Activated CD8-positive, alpha-beta T cell treated with anti-CD3 and anti-CD28 coated beads for 36 hours (primary cell): ENCODE data around the gene UNC45A. TPM values are rescaled to one million over a fixed set of nuclear protein-coding genes. Genes with fewer than 3 reads are reported as not detected.

Experiments used
- ATAC-seq: fragments of 200-7000 bp; cut with Tn5 transposase; one replicate; pipeline ENCODE4 v1.10.0; 2021; ENCODE audit warnings: mild to moderate bottlenecking, moderate library complexity
- CTCF ChIA-PET: fragments of 350-600 bp; sonication (Branson Sonifier 250); formaldehyde crosslinking; loops from one replicate; lab custom pipeline; 2021; ENCODE audit warnings: antibody characterized with exemption; lab: Charles Lee
- POLR2A ChIA-PET: fragments of 350-600 bp; sonication (Branson Sonifier 250); formaldehyde crosslinking; loops from one replicate; lab custom pipeline; 2021; ENCODE audit warnings: antibody characterized with exemption; lab: Charles Lee
- DNase-seq: peaks from one replicate; pipeline ENCODE4 v3.0.0-alpha.2; 2020
- H3K27ac Mint-ChIP-seq: one replicate; pipeline ENCODE4 v1.8.0; 2021; ENCODE audit warnings: mild to moderate bottlenecking, mixed read lengths
- H3K27me3 Mint-ChIP-seq: one replicate; pipeline ENCODE4 v1.8.0; 2021; ENCODE audit warnings: mixed read lengths
- H3K36me3 Mint-ChIP-seq: one replicate; pipeline ENCODE4 v1.8.0; 2021; ENCODE audit warnings: low read depth, mixed read lengths
- H3K4me1 Mint-ChIP-seq: one replicate; pipeline ENCODE4 v1.8.0; 2021; ENCODE audit warnings: low read depth, mixed read lengths
- H3K4me3 Mint-ChIP-seq: one replicate; pipeline ENCODE4 v1.8.0; 2021; ENCODE audit warnings: mild to moderate bottlenecking, moderate library complexity, mixed read lengths
- H3K9me3 Mint-ChIP-seq: one replicate; pipeline ENCODE4 v1.8.0; 2021; ENCODE audit warnings: mixed read lengths
- intact Hi-C: fragments of 100-400 bp; cut with micrococcal nuclease; formaldehyde crosslinking; loops from one replicate; pipeline ENCODE4 v1.10.0; 2022
- total RNA-seq, 2 experiments: library from RNA; stranded (reverse); gene quantifications; one replicate each; pipeline ENCODE4 v1.2.3, GENCODE V29; 2021
- TF ChIP-seq, protein P1 (sequence below): fragments of 200-600 bp; IDR thresholded peaks from one replicate; pipeline ENCODE4 v1.8.0; 2022; ENCODE audit warnings: antibody characterized with exemption, mild to moderate bottlenecking

UNC45A gene
- total RNA-seq, 2 experiments from 2014 or later: 65.0 to 66.8 TPM

GRCh38 chr15:90941038-90941437, 6.0 kb downstream of the UNC45A start:
- Mint-ChIP-seq H3K27ac (no peak overlapping the region), H3K36me3 (peaks cover 38% of the 10 kb centered on the region), H3K9me3 (no peaks in the 10 kb centered on the region), H3K27me3 (no peaks in the 10 kb centered on the region), H3K4me1 (peaks cover 9% of the 10 kb centered on the region), H3K4me3 (no peak overlapping the region)
- TF ChIP-seq, protein P1, sequence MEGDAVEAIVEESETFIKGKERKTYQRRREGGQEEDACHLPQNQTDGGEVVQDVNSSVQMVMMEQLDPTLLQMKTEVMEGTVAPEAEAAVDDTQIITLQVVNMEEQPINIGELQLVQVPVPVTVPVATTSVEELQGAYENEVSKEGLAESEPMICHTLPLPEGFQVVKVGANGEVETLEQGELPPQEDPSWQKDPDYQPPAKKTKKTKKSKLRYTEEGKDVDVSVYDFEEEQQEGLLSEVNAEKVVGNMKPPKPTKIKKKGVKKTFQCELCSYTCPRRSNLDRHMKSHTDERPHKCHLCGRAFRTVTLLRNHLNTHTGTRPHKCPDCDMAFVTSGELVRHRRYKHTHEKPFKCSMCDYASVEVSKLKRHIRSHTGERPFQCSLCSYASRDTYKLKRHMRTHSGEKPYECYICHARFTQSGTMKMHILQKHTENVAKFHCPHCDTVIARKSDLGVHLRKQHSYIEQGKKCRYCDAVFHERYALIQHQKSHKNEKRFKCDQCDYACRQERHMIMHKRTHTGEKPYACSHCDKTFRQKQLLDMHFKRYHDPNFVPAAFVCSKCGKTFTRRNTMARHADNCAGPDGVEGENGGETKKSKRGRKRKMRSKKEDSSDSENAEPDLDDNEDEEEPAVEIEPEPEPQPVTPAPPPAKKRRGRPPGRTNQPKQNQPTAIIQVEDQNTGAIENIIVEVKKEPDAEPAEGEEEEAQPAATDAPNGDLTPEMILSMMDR: no peak
- POLR2A ChIA-PET: interaction anchor here (2.7 to 13.4 kb wide), 2 partner anchors 9 to 14 kb away, joined by 13 to 98 read pairs; partner anchors contain the start of genes HDDC3 and RCCD1
- DNase-seq (no peak), ATAC-seq (no peak)
- CTCF ChIA-PET: interaction anchor here (0.7 to 5.8 kb wide), 3 partner anchors 8 to 30 kb away, joined by 3 to 54 read pairs (median 3); partner anchors contain the start of genes HDDC3 and UNC45A
- intact Hi-C loops: no loop called here

GRCh38 chr15:90942354-90943120, 7.5 kb downstream of the UNC45A start:
- CTCF ChIA-PET: interaction anchor here (4.7 to 5.8 kb wide), 2 partner anchors 10 to 14 kb away, joined by 29 to 54 read pairs; partner anchors contain the start of genes HDDC3, RCCD1 and UNC45A
- intact Hi-C loops: no loop called here

DNA sequence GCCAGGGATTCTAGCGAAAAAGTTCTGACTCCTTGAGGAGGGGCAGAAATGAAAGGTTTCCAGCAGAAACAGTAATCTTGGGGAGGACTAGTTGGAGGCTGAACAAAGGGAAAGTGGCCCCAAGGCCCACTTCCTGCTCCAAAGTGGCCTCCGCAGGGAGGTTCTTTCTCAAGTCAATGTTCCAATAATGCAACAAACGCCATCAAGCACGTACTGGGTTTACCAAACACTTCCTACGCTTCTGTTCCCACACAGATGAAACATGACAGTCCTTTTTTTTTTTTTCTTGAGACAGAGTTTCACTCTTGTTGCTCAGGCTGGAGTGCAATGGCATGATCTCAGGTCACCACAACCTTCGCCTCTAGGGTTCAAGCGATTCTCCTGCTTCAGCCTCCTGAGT, 10.0 kb downstream of the UNC45A start:
- no peak overlapping the region for H3K27ac Mint-ChIP-seq
- CTCF ChIA-PET: interaction anchor here (1.2 to 5.8 kb wide), 3 partner anchors 9 to 12 kb away, joined by 4 to 54 read pairs (median 29); partner anchors contain the start of genes HDDC3, RCCD1 and UNC45A
- H3K27me3 Mint-ChIP-seq: no peaks in the 10 kb centered on the region
- H3K4me3 Mint-ChIP-seq: no peak overlapping the region
- no peak for DNase-seq
- H3K4me1 Mint-ChIP-seq: no peaks in the 10 kb centered on the region
- H3K9me3 Mint-ChIP-seq: no peaks in the 10 kb centered on the region
- TF ChIP-seq, protein P1: no peak
- POLR2A ChIA-PET: interaction anchor here (0.9 to 13.4 kb wide), 3 partner anchors 10 to 15 kb away, joined by 4 to 98 read pairs (median 8); partner anchors contain the start of genes RCCD1 and UNC45A
- intact Hi-C loops: no loop called here
- ATAC-seq: no peak
- H3K36me3 Mint-ChIP-seq: peaks cover 38% of the 10 kb centered on the region

More at GRCh38 chr15:90942354-90943120, 7.5 kb downstream of the UNC45A start:
- no peak for DNase-seq
- no peak overlapping the region for H3K27ac Mint-ChIP-seq
- no peaks in the 10 kb centered on the region for H3K4me1 Mint-ChIP-seq
- ATAC-seq: no peak
- H3K27me3 Mint-ChIP-seq: no peaks in the 10 kb centered on the region
- no peaks in the 10 kb centered on the region for H3K9me3 Mint-ChIP-seq
- H3K36me3 Mint-ChIP-seq: peaks cover 40% of the 10 kb centered on the region
- no peak overlapping the region for H3K4me3 Mint-ChIP-seq
- TF ChIP-seq, protein P1: no peak
- POLR2A ChIA-PET: interaction anchor here (2.7 to 13.4 kb wide), 2 partner anchors 11 to 13 kb away, joined by 13 to 98 read pairs; partner anchors contain the start of genes HDDC3 and RCCD1

- Mint-ChIP-seq H3K9me3 (no peaks in the 10 kb centered on the region), H3K27me3 (no peaks in the 10 kb centered on the region), H3K36me3 (peaks cover 28% of the 10 kb centered on the region), H3K27ac (no peak overlapping the region), H3K4me1 (no peaks in the 10 kb centered on the region), H3K4me3 (no peak overlapping the region)
- DNase-seq: no peak
- TF ChIP-seq, protein P1: no peak
- intact Hi-C loops: no loop called here
- ATAC-seq: no peak
- ChIA-PET CTCF (interaction anchor here (1.8 to 2.7 kb wide), 2 partner anchors 10 to 13 kb away, joined by 11 to 18 read pairs; partner anchors contain the start of genes HDDC3 and UNC45A), POLR2A (interaction anchor here (1.0 to 1.1 kb wide), 3 partner anchors 10 to 14 kb away, joined by 3 to 5 read pairs (median 3); partner anchors contain the start of genes HDDC3 and UNC45A)
These were observed 11.5 kb downstream of the UNC45A start for GRCh38 chr15:90946538-90946937.
